Measurements from ENCODE around the gene GJD2. TPM values are rescaled to one million over a fixed set of nuclear protein-coding genes. Genes with fewer than 3 reads are reported as not detected.

The GJD2 gene
- polyA plus RNA-seq, 1 of the 3 experiments (the other 2 are of a cell fraction): not detected

DNA sequence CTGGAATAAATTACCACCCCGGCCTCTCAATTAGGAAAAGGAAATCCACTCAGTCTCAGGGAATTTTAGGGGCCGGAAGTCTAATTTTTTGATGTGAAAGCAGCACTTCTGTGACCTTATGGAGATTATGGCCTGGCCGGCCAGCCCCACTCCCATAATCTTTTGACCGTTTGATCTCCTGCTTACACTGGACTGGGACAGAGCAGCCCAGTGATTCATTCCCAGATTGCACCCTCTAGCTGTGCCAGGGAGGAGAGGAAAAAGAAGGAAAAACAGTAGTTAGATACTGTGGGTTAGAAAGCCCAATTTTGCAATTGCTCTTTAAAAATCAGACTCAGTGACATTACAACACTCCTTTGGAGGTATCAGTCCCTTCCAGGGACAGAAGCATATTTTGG lies 32.4 kb downstream of the GJD2 start:
- Histone ChIP-seq H3K27me3 (ENCODE audit: insufficient read depth) (no peaks in the 10 kb centered on the region), H3K9me2 (no peaks in the 10 kb centered on the region), H3K79me2 (ENCODE audit: insufficient read depth) (no peaks in the 10 kb centered on the region), H3K4me2 (peak overlapping the region; percentile 80), H3K36me3 (replicated peaks in 1 of 2; ENCODE audit: control insufficient read depth in 1 of 2, insufficient read depth in 2 of 2, low read length in 1 of 2) (no peaks in the 10 kb centered on the region), H3K4me3 (ENCODE audit: low read depth in 2 of 2, low read length in 1 of 2) (peak overlapping the region; percentile 33 to 39; a peak in 3 of 4 replicates), H3K9ac (peak overlapping the region; percentile 42; the same call in 1 of the 2 replicates), H3K9me3 (no peaks in the 10 kb centered on the region), H3K27ac (ENCODE audit: low read depth in 2 of 2, low read length in 1 of 2) (peak overlapping the region; percentile 68 to 81), H4K20me1 (ENCODE audit: insufficient read depth) (no peaks in the 10 kb centered on the region), H3K4me1 (ENCODE audit: control insufficient read depth in 1 of 2, insufficient read depth in 2 of 2, low read depth in 1 of 2, low read length in 1 of 2) (peaks cover 10 to 17% of the 10 kb centered on the region in 2 experiments; a peak in 3 of 4 replicates), H2AFZ (ENCODE audit: low read depth) (peak overlapping the region; percentile 96), H3F3A (replicated peaks; ENCODE audit: insufficient read depth) (peaks cover 17% of the 10 kb centered on the region)
- 12% methylated on average over 4 of the region's 4 CpGs for WGBS (ENCODE audit: low lambda C conversion rate)
- TF ChIP-seq RAD21 (IDR thresholded peaks at IDR 0.05; ENCODE audit: low read length) (peak; percentile 31), EZH2phosphoT487 (IDR thresholded peaks at IDR 0.05; ENCODE audit: borderline replicate concordance, low read depth) (no peak), RCOR1 (IDR thresholded peaks at IDR 0.05; ENCODE audit: low read length) (no peak), FOXJ3 (CRISPR knock-in tag; IDR thresholded peaks at IDR 0.05) (no peak), MXI1 (IDR thresholded peaks at IDR 0.05; ENCODE audit: low read depth, low read length) (no peak), SMC3 (IDR thresholded peaks at IDR 0.05; ENCODE audit: low read depth, low read length) (no peak), EP300 (IDR thresholded peaks at IDR 0.05; ENCODE audit: borderline replicate concordance in 1 of 2, low read depth in 1 of 2, low read length in 1 of 2) (no peak), FOXM1 (IDR thresholded peaks at IDR 0.05; ENCODE audit: low read depth) (no peak), SIN3A (IDR thresholded peaks at IDR 0.05; ENCODE audit: borderline replicate concordance, low read depth, low read length) (no peak), FOSL2 (IDR thresholded peaks at IDR 0.05; ENCODE audit: borderline replicate concordance, low read depth) (no peak)
- TF ChIP-seq, protein P1, sequence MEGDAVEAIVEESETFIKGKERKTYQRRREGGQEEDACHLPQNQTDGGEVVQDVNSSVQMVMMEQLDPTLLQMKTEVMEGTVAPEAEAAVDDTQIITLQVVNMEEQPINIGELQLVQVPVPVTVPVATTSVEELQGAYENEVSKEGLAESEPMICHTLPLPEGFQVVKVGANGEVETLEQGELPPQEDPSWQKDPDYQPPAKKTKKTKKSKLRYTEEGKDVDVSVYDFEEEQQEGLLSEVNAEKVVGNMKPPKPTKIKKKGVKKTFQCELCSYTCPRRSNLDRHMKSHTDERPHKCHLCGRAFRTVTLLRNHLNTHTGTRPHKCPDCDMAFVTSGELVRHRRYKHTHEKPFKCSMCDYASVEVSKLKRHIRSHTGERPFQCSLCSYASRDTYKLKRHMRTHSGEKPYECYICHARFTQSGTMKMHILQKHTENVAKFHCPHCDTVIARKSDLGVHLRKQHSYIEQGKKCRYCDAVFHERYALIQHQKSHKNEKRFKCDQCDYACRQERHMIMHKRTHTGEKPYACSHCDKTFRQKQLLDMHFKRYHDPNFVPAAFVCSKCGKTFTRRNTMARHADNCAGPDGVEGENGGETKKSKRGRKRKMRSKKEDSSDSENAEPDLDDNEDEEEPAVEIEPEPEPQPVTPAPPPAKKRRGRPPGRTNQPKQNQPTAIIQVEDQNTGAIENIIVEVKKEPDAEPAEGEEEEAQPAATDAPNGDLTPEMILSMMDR (IDR thresholded peaks at IDR 0.05): peak; percentile 27; the same call in 1 of the 2 replicates
- TF ChIP-seq, protein P2, sequence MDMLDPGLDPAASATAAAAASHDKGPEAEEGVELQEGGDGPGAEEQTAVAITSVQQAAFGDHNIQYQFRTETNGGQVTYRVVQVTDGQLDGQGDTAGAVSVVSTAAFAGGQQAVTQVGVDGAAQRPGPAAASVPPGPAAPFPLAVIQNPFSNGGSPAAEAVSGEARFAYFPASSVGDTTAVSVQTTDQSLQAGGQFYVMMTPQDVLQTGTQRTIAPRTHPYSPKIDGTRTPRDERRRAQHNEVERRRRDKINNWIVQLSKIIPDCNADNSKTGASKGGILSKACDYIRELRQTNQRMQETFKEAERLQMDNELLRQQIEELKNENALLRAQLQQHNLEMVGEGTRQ (IDR thresholded peaks at IDR 0.05; ENCODE audit: borderline replicate concordance, low read depth, low read length): no peak
- peak; percentile 68 for DNase-seq
- ChIA-PET POLR2A (interaction anchor here (1.2 to 1.3 kb wide), 3 partner anchors 15 to 113 kb away, joined by 3 read pairs; no protein-coding TSS in a partner anchor), CTCF (interaction anchor here (0.6 to 3.3 kb wide), 4 partner anchors 15 to 198 kb away, joined by 3 to 15 read pairs (median 4); no protein-coding TSS in a partner anchor)

DNA sequence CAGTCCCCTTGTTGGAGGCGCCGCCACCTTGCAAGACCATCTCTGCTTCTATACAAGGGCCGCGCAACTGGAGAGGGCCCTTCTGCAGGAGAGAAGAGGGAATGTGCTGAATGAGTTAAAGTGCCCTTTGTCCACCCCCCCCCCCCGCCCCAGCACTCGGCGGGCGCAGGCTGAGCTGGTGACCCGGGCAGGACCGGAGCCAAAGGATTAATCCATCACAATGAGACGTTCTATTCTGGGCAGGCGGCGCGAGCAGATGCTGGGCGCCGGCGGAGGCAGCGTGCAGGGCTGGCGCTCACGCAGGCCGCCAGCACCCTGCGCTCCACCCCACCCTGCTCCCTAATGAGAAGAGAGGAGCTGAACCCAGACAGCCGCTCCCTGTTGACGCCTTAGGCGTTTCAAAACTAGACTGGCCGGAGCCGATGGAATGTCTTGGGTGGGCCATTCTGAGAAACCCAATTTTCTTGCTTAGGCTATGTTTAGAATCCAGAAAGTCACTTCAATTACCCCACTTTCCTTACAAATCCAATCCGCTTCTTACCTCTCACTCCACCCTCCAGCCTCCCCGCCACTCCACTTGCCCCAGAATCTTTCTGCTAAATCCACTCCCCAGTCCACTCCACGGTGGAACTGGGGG lies 32.9 kb downstream of the GJD2 start:
- peak overlapping the region; percentile 33 to 39; a peak in 3 of 4 replicates for H3K4me3 ChIP-seq (ENCODE audit: low read depth in 2 of 2, low read length in 1 of 2)
- peak overlapping the region; percentile 80 for H3K4me2 ChIP-seq
- H3K27me3 ChIP-seq (ENCODE audit: insufficient read depth): no peaks in the 10 kb centered on the region
- peak overlapping the region; percentile 96 for H2AFZ ChIP-seq (ENCODE audit: low read depth)
- peaks cover 16% of the 10 kb centered on the region for H3F3A ChIP-seq (replicated peaks; ENCODE audit: insufficient read depth)
- 14% methylated on average over 17 of the region's 30 CpGs for WGBS (ENCODE audit: low lambda C conversion rate)
- H3K9me3 ChIP-seq: no peaks in the 10 kb centered on the region
- H3K79me2 ChIP-seq (ENCODE audit: insufficient read depth): no peaks in the 10 kb centered on the region
- H4K20me1 ChIP-seq (ENCODE audit: insufficient read depth): no peaks in the 10 kb centered on the region
- TF ChIP-seq NFIC (IDR thresholded peaks at IDR 0.05; ENCODE audit: borderline replicate concordance) (peak; percentile 9; the same call in 1 of the 2 replicates), CHD2 (IDR thresholded peaks at IDR 0.05; ENCODE audit: low read length, partially characterized antibody) (peak; percentile 9), MEF2A (IDR thresholded peaks at IDR 0.05; ENCODE audit: borderline replicate concordance, low read depth) (peak; percentile 35; the same call in 1 of the 2 replicates), JUND (IDR thresholded peaks at IDR 0.05) (no peak), EP300 (IDR thresholded peaks at IDR 0.05; ENCODE audit: borderline replicate concordance in 1 of 2, low read depth in 1 of 2, low read length in 1 of 2) (peak in 1 of 2 experiments; percentile 6; a peak in 1 of 4 replicates), MXI1 (IDR thresholded peaks at IDR 0.05; ENCODE audit: low read depth, low read length) (peak; percentile 69; the same call in 1 of the 2 replicates), YY1 (IDR thresholded peaks at IDR 0.05; ENCODE audit: low read depth) (no peak), GATA2 (CRISPR knock-in tag; IDR thresholded peaks at IDR 0.05) (no peak), GABPA (IDR thresholded peaks at IDR 0.05; ENCODE audit: low read depth) (no peak), RXRA (IDR thresholded peaks at IDR 0.05; ENCODE audit: borderline replicate concordance, low read depth) (no peak)
- TF ChIP-seq, protein P3, sequence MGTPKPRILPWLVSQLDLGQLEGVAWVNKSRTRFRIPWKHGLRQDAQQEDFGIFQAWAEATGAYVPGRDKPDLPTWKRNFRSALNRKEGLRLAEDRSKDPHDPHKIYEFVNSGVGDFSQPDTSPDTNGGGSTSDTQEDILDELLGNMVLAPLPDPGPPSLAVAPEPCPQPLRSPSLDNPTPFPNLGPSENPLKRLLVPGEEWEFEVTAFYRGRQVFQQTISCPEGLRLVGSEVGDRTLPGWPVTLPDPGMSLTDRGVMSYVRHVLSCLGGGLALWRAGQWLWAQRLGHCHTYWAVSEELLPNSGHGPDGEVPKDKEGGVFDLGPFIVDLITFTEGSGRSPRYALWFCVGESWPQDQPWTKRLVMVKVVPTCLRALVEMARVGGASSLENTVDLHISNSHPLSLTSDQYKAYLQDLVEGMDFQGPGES (IDR thresholded peaks at IDR 0.05; ENCODE audit: low read depth, low read length): no peak
- TF ChIP-seq, protein P4, sequence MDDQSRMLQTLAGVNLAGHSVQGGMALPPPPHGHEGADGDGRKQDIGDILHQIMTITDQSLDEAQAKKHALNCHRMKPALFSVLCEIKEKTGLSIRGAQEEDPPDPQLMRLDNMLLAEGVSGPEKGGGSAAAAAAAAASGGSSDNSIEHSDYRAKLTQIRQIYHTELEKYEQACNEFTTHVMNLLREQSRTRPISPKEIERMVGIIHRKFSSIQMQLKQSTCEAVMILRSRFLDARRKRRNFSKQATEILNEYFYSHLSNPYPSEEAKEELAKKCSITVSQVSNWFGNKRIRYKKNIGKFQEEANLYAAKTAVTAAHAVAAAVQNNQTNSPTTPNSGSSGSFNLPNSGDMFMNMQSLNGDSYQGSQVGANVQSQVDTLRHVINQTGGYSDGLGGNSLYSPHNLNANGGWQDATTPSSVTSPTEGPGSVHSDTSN (IDR thresholded peaks at IDR 0.05): peak; percentile 33; the same call in 1 of the 2 replicates
- peaks cover 10 to 17% of the 10 kb centered on the region in 2 experiments; a peak in 3 of 4 replicates for H3K4me1 ChIP-seq (ENCODE audit: control insufficient read depth in 1 of 2, insufficient read depth in 2 of 2, low read depth in 1 of 2, low read length in 1 of 2)
- no peaks in the 10 kb centered on the region for H3K36me3 ChIP-seq (replicated peaks in 1 of 2; ENCODE audit: control insufficient read depth in 1 of 2, insufficient read depth in 2 of 2, low read length in 1 of 2)
- H3K9me2 ChIP-seq: no peaks in the 10 kb centered on the region
- ChIA-PET CTCF (interaction anchor here (0.6 to 3.3 kb wide), 3 partner anchors 14 to 198 kb away, joined by 3 to 15 read pairs (median 4); no protein-coding TSS in a partner anchor), POLR2A (interaction anchor here (1.2 to 1.3 kb wide), 3 partner anchors 15 to 113 kb away, joined by 3 read pairs; no protein-coding TSS in a partner anchor)
- DNase-seq: peak; percentile 85
- H3K27ac ChIP-seq (ENCODE audit: low read depth in 2 of 2, low read length in 1 of 2): peak overlapping the region; percentile 68 to 81
- H3K9ac ChIP-seq: peak overlapping the region; percentile 42; the same call in 1 of the 2 replicates
